Measurements from ENCODE around the gene ALKBH3. TPM values are rescaled to one million over a fixed set of nuclear protein-coding genes. Genes with fewer than 3 reads are reported as not detected.

ALKBH3 gene
- total and polyA plus RNA-seq, 2 of the 13 experiments (the other 11 are each of a cell fraction or from before 2014, with no cell fraction given) = 17.8 to 36.1 TPM

DNA sequence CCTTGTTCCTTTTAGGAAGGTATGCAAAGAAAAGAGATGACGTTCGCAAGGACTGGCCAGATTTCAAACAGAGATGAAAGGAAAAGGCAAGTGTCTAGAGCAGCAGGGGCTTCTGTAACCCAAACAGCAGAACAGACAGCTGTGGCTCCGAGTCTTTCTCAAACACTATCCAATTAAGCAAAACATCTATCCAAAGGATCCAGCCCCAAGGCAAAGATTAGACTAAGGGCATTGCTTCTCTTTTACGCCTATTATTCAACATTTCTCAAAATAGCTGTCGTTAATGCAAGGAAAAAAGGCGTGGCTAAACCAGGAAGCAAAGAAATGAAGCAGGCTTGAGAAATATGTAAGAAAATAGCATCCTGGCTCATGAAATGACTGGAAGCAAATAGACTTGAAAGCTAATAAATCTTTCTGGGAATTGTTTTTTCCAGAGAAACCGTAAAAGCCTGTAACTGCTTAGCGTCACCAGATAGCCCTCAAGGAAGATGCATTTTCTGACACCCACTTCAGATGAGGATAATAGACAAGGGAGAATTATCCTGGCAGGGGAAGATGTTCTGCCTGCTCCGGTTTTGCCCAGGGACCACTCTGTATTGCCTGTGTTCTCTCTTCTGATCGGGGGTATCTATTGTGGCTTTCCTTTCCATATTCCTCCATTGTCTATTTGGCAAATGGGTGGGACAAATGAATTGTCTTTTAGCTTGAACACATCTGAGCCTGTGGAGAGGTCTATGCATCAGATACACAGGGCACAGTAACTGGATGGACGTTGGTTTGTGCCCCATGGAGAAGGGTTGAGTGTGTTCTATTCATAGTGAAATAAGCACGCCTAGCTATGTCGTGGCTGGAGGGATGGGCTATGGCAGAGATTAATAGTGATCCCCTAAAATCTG, 82.0 kb downstream of the ALKBH3 start:
- Histone ChIP-seq H3K9me3 (ENCODE audit: low read length) (peaks cover 11% of the 10 kb centered on the region; the same call in 1 of the 2 replicates), H3K4me2 (ENCODE audit: low read depth, low read length) (no peak overlapping the region), H4K20me1 (ENCODE audit: insufficient read depth, low read length) (no peaks in the 10 kb centered on the region), H3K9ac (ENCODE audit: insufficient read depth, low read depth, low read length) (no peak overlapping the region), H2AFZ (ENCODE audit: low read length) (no peak overlapping the region), H3K27ac (ENCODE audit: extremely low read length, insufficient read depth, low read length) (no peak overlapping the region), H3K4me1 (ENCODE audit: insufficient read depth, low read length) (no peaks in the 10 kb centered on the region), H3K36me3 (replicated peaks in 1 of 2; ENCODE audit: control insufficient read depth in 1 of 2, insufficient read depth in 2 of 2, low read length in 2 of 2) (no peaks in the 10 kb centered on the region), H3K79me2 (ENCODE audit: insufficient read depth, low read length) (no peaks in the 10 kb centered on the region), H3K27me3 (ENCODE audit: control insufficient read depth in 1 of 2, insufficient read depth in 2 of 2, low read length in 2 of 2) (peaks cover 0 to 3% of the 10 kb centered on the region in 2 experiments; a peak in 1 of 5 replicates), H3K4me3 (replicated peaks in 1 of 3; ENCODE audit: insufficient read depth in 1 of 3, low read depth in 2 of 3, low read length in 3 of 3) (no peak overlapping the region)
- no peak for TF ChIP-seq KAT7 (CRISPR knock-in tag; IDR thresholded peaks at IDR 0.05; ENCODE audit: borderline replicate concordance)
- TF ChIP-seq ZBTB21 (CRISPR knock-in tag; IDR thresholded peaks at IDR 0.05) = no peak
- TF ChIP-seq CBX1 (IDR thresholded peaks at IDR 0.05; ENCODE audit: low read depth) = no peak
- TF ChIP-seq DBP (CRISPR knock-in tag; IDR thresholded peaks at IDR 0.05; ENCODE audit: not compliant biosample characterization) = no peak
- TF ChIP-seq STAG1 (CRISPR knock-in tag; IDR thresholded peaks at IDR 0.05) = no peak
- no peak for TF ChIP-seq BRD4 (CRISPR knock-in tag; IDR thresholded peaks at IDR 0.05)
- no peak for TF ChIP-seq CENPT (CRISPR knock-in tag; IDR thresholded peaks at IDR 0.05; ENCODE audit: low read depth)
- TF ChIP-seq, protein P1, sequence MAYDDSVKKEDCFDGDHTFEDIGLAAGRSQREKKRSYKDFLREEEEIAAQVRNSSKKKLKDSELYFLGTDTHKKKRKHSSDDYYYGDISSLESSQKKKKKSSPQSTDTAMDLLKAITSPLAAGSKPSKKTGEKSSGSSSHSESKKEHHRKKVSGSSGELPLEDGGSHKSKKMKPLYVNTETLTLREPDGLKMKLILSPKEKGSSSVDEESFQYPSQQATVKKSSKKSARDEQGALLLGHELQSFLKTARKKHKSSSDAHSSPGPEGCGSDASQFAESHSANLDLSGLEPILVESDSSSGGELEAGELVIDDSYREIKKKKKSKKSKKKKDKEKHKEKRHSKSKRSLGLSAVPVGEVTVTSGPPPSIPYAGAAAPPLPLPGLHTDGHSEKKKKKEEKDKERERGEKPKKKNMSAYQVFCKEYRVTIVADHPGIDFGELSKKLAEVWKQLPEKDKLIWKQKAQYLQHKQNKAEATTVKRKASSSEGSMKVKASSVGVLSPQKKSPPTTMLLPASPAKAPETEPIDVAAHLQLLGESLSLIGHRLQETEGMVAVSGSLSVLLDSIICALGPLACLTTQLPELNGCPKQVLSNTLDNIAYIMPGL (CRISPR knock-in tag; IDR thresholded peaks at IDR 0.05; ENCODE audit: borderline replicate concordance in 1 of 2, low read depth in 1 of 2) = no peak
- no peak for TF ChIP-seq RARA (CRISPR knock-in tag; IDR thresholded peaks at IDR 0.05)
- TF ChIP-seq ATRX (CRISPR knock-in tag; IDR thresholded peaks at IDR 0.05; ENCODE audit: borderline replicate concordance) = no peak
- no peak for TF ChIP-seq ZNF639 (CRISPR knock-in tag; conservative IDR thresholded peaks at IDR 0.05)
- TF ChIP-seq RXRA (CRISPR knock-in tag; IDR thresholded peaks at IDR 0.05) = no peak
- ChIA-PET POLR2A (no interaction called here), CTCF (ENCODE audit: low intra/inter-chr PET ratio, low total read pairs) (no interaction called here)
- DNase-seq (ENCODE audit: low spot score) (no peak), ATAC-seq (no peak), FAIRE-seq (no peak)
- in situ Hi-C loops (cut with HindIII; ENCODE audit: extremely low pct_ligation_motif_present, low pct_unique_long_range_greater_than_20kb) (no loop called here), intact Hi-C loops (cut with micrococcal nuclease; ENCODE audit: unreplicated experiment) (no loop called here)
- no TSS peak for BruUV-seq (replicated peaks)
- 9% methylated on average over 12 of the region's 13 CpGs for WGBS (ENCODE audit: low lambda C conversion rate)
